ENCODE data around the gene NEUROG2.
"Not testable (repeated sequence)": the region's sequence is repeated elsewhere in the genome, so short reads cannot be mapped to it uniquely, and the experiment has no call there.

Gene NEUROG2

DNA sequence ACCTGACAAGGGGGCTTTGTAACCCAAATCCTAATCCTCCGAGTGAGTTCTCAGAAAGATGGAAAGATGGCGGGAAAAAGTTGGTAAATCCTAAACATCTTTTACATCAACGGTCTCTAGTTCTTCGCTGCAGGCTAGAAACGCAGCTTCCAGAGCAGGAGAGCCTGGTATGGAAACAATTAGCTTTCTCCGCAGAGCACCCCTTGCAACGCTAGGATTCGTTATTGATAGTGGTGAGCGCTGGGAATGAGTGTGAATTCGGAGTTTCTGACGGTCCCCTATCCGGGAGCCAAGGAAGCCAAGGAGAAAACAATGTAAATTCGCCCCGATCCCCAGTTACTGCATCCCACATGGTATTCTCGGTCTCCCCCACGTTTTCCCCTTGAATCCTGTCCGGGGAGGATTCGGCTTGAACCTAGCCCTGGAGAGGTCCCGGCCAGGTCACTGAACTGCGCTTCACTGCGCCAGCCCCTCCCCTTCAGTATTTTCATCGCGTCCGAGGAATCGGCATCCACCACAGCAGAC, 4.7 kb upstream of the NEUROG2 start:
- no peak for DNase-seq

DNA sequence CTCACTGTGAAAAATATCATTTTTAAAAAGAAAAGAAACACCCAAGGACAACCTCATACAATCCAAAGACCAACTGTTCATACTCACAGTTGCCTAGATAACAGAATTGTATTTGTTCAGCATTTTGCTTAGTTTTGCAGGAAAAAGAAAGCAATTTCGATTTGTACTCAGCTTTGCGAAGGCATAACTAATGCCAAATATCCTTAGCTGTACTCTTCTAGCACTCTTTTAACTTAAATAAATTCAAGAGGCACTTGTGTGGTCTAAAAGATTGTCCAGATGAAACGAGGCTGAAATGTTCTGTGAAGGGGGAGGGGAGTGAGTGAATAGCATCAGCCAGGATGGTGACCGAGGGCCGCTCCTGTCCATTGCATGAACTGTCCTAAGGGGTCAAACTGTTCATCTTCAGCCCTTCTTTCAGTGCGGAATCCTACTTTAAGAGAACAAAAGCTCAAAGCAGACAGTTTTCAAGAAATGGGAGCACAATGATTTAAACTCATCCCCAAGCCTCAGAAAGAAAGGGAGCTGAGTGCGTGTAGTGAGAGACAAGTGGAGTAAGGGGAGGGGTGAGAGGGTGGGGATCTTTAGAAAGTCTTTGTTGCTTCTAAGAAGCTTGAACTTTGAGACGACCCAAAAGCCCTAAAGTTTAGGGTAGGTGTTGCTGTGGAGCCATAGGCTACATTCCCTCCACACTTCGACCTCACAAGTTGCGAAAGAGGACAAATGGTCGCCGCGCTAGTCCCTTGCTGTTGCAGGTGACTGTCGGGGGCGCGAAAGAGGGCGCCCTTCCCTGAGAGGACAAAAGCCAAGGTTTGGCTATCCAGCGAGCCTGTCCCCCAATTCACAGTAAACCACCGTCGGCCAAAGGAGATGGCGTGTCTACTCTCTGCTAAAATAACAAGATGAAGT, 4.0 kb upstream of the NEUROG2 start:
- DNase-seq: no peak

DNA sequence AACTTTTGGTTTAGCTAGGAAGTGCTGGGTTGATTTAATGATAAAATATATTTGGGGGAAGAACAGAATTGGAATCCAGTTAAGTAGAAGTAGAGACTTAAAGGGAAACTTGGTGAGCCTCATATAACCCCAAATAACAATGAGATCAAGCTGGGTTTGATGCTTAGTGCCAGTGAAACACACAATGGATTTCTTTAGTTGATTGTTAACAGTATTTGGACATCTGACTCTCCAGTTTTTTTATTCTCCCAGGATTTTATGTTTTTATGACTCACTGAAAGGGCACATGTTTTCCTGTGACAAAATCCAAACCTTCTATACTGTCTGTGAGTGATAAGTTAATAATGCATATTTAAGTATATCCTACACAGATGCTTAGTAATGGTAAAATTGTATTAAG, 2.7 kb upstream of the NEUROG2 start:
- DNase-seq: no peak

DNA sequence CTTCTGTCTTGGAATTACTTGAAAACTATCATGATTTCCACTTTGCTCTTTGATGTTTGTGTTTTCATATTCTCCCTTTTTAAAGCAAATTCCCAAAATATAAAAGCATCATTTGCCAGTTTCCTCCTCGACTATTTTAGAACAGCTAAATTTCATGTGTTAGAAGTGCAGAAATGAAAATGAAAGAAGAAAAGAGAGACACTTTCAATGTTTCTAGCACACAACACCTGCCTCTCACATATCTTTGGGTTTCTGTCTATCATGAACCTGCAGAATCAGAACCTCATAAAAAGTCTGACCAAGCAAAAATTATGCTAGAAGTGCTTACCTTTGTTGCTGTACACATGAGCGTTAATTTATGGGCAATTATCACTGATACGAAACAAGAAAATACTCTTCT, 1.9 kb upstream of the NEUROG2 start:
- DNase-seq: no peak

DNA sequence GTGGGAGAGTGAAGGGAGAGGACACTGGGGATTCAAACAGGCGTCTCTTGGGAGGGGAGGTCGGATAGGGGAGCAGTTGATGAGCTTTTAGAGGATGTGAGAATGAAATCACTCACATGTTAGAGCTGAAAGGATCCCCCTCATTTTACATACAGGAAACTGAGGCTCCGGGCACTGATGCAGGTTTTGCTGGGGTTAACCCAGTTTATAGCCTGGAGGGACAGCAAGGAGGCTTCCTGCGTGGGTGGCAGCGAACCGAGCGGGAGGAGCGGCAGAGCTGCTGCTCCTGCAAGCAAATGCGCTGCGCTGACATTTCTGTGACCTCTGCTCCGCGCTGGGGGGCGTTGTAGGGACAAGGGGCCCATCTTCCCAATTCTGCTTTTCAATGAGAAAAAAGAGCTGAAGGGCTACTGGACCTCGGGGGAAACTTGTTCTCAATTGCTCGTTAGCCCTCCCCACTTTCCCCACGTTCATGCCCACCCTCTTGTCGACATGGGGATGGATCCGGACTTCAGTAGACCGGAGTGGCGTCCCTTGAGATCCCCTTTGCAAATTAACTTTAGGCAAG, 1.2 kb upstream of the NEUROG2 start:
- DNase-seq: no peak

DNA sequence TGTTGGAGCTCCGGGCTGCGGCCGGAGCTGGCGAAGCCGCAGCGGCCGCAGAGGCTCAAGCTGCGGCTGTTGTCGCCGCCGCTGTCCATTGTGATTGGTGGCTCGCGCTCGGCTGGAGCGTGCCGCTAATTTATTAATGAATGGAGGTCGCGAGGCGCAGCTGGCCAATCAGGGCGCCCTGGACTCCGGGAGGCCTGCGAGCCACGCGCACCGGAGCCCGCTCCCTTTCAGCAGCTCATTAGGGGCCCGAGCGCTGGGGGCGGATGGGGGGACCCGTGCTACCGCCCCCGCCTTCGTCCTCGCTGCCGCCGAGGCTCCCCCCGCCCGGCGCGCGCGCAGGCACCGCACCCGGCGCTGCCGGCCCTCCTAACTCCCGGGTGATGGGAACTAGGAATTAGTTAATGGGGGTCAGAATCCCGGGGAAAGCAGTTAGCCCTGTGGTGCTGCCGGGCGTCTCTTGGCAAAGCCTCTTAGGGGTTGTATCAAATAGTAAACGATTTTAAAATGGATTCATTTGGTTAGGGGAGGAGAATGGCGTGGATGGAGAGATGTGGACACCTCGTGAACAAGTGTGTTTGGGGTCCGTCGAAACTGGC, 589 bp upstream of the NEUROG2 start:
- no peak for DNase-seq

DNA sequence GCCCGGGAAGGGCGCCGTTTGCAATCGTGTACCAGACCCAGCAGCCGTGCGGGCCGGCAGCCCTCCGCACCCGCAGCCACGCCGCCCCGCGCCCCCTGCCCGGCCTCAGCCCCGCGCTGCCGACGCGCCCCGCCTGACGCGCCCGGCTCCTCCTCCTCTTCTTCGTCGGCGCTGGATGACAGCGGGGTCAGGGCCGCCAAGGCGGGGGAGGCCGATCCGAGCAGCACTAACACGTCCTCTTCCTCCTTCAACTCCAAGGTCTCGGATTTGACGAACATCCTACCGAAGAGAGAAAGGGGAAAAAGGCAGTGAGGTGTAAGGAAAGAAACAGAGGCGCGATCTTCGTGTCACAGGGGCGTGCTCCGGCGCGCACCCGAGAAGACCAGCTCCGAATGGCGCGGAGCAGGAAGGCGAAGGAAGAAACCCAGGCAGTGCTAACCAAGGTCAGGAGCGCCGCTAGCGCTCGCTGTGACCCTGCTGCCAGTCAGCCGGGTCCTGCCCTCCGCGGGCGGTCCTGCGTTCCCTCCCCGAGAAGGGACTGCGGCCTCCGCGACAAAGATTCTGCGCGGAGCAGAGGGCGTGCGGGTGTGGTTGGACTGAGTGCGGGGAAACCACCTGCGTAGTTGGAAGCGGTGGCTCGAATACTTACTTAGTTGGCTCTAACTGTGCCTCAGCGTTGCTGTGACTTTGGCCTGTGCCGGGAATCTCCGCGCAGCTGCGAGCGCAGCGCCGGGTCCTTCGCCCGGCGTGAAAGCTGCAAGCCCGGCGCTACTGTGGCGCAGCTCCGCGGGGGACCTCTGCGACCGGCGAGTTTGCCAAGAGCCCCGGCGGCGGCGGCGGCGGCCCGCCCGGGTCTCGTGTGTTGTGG, 548 bp downstream of the NEUROG2 start:
- DNase-seq: no peak

DNA sequence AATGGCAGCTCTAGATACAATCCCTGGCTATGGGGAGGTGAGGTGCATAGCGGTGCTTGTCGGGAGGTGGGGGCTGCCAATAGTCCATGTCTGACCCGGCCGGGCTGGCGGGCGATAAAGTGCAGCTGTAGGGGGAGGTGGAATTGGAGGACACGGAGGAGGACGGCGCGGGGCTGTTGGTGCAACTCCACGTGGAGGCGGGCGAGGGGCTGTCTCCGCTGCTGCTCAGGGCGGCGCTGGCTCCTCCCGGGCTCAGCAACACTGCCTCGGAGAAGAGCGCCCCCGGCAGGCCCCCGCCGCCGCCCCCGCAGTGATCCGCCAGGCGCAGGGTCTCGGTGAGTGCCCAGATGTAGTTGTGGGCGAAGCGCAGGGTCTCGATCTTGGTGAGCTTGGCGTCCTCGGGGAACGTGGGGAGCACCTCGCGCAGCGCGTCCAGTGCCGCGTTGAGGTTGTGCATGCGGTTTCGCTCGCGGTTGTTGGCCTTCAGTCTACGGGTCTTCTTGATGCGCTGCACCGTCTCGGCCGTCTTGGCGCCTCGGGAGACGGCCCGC, 1.3 kb downstream of the NEUROG2 start:
- DNase-seq: no peak

DNA sequence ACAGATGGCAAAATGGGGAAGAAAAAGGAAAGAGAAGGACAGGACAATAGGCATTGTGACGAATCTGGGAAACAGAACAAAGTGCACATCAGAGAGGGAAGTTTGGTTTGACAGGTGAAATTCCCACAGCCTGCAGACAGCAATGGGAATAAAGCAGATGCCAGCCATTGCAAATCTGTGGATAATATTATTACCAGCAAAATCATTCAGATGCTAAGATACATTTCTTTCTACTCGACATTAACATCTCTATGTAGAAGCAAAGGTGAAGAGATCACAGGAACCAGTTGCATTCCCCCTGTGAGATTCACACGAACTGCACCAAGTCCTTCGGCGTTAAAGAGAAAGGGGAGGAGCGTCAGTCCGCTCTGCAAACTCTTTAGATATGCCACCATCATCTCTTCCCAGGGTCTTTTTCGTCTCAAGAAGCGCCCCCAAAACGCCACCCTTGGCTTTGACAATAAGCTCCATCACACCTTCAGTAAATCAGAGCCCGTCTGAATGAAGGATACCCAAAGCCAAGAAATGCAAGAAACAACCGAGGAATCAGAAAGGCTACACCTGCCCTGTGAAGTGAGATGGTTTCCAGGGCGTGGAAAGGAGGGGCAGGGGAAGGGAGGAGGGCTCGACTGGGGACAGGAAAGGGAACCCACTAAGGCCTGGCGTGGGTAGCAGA, 1.9 kb downstream of the NEUROG2 start:
- DNase-seq: no peak

DNA sequence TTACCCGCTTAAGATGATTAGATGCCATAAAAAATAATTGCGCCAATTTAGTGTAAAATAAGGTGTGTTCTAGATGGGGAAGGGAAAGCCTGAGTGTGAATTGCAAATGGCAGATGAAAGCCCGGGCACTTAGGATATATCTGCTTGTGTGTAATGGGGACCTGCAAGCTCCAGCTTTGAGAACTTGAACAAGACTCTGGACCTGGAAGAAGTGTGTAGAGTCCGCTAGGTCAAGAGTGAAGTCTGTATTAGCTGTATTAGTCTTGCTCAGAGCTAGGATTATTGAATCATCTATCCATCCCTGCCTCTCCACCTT, 4.2 kb downstream of the NEUROG2 start:
- no peak for DNase-seq

DNA sequence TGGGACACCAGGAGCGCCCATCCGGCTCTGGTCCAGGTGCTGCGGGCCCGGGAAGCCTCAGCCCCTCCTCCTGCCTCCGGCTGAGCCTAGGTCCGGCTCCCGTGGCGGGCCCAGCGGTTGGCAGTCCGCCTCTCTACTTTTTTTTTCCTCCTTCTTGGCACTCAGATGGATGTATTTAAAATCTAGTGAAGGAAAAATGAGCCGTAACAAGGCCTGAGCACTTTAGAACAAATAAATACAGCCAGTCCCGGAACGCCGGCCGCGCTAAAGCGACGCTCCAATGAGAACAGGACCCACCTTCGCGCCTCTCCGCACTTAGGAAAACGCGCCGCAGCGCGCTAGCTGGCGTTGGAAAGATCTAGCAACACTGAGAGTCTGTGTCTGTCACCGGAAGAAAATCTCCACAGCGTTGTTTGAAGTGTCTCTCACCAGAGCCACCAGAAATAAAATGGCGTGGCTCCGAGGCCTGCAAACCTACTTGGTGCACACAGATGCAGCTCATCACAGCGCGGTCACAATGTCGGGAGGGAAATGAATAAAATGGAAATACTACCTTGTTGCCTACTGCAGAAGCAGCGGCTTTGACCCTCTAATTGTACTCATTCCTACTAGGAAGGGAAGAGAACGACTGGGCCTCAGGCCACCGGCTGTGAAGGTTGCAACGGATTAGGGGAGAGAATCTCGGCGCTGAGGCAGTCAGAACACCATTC, 4.7 kb downstream of the NEUROG2 start:
- DNase-seq: no peak

DNA sequence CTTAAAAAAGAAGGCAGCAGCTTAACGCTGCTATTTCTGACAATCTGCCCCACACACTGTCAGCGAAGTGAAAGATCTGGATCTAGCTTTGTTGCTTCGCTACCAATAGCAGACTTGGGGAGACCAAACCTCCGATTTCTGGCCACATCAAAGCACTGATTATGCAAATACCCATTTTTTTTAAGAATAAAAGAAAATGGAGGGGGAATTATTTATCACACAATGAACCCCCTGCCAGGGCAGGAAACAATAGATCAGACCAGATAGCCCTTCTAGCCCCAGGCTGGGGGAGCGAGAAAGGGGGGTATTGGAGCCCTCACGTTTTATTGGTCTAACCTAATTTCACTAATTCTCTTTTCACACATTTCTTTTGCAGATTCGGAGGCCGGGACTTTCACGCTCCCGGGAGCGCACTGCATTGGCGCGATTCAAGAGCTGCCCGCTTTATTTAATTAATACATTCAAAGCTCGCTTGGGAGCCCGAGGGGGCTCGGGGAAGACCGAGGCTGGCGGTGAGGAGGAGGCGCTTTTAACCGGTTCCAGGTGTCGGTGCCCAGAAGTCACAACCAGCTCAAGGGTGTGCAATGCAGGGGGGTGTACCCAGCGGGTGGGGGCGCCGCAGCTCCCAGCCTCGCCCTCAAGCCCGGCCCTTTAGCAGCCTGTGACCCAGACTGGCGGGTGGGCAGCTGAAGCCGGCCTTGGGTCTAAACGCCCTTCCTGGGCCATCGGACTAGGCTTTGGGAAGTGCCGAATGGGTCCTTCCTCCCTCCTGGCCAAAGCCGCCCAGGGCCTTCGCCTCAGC, 5.5 kb downstream of the NEUROG2 start:
- no peak for DNase-seq

DNA sequence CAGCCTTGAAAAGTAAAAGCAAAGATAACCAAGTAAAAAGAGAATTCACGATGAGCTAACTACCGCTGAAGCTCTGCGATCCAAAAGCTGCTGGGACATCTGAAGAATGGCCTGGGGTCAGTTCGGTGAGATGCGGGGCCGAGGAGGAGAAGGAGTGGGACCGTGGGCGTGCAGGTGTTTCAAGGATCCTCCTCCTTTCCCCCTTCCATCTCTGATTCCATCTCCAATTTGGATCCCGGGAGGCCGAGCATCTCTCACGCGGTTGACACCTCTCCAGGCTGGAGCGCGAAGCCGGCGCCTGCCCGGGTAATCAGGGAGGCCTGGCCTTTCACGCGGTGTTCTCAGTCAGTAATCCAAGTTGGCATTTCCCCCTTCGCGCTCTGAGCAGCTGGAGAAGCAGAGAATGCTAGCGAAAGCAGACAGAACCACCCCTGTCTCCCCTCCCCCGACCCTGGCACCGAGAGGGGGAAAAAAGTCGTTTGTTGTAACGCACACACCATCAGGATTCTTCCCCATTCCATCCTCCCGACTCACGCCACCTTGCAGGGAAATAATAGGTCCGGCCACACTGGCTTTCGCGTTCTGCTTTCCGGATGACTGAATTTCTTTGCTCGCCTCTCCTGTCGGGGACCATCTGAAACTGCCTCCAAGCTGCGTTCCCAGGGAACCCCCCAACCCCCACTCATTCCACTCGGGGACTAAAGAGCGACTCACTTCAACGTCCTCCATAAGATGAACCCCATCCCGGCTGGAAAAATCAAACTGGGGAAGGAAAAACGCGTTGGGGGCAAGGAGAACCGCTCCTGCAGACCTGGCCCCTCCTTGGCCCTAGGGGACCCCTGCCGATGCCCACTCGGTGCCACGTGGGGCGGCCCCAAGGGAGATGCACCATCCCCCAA, 6.5 kb downstream of the NEUROG2 start:
- no peak for DNase-seq

DNA sequence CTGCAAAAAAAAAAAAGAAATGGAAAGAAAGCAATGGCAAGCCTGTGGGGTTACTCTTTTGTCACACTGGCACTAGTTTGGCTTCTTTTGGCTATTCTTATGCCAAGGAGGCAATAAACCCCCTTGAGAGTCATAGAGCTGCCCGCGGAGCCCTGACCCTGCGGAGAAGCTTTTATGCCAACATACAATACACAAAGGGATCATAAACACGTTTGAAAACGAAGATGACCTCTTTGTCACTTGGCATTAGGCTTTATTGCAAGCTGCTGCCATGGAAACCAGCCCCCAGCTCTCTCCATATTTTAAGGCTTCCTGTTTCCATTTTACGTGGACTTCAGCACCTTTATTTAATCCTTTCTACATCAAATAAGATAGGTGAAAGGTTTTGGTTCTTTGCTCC, 7.6 kb downstream of the NEUROG2 start:
- DNase-seq: no peak

DNA sequence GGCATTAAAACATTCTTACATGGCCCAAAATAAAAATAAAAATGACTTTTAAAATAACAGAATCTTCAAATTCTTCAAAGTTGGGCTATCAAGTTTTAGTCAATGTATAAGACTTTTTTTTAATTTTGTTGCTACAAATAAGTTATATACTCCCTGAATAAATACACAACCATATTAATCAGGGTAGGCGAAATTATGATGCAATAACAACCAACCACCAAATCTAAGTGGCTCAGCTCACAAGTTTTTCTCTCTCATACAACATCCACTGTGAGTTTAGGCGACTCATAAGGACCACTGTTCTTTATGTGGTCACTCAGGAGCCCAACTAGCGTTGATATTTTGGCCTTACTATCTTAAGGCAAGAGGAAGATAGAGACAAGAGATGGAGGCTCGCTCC, 11.2 kb downstream of the NEUROG2 start:
- DNase-seq: no peak

DNA sequence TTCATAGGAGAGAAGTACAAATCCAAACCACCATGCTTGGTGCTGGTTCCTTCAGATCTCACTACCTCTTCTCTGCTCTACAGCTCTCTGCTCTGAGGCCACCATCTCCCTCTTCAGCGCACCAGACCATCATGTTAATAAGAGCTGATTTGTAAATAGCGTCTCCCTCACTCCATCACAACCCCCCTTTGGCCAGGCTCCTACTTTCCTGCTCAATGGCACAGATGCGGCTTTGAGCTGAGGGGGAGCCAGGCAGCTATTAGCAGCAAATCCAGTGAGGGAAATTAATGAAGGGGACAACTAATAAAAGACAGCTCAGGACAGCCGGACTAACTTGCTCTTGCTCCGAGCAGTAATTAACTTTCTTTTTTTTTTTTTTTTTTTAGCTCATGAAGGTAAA, 13.1 kb downstream of the NEUROG2 start:
- no peak for DNase-seq

DNA sequence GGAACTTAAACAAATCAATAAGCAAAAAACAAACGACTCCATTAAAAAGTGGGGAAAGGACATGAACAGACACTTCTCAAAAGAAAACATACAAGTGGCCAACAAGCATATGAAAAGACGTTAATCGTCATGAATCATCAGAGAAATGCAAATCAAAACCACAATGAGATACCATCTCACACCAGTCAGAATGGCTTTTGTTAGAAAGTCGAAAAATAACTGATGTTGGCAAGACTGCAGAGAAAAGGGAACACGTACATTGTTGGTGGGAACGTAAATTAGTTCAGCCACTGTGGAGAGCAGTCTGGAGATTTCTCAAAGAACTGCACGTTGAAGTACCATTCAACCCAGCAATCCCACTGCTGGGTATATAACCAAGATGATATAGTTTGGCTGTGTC, 23.7 kb downstream of the NEUROG2 start:
- DNase-seq: no peak

DNA sequence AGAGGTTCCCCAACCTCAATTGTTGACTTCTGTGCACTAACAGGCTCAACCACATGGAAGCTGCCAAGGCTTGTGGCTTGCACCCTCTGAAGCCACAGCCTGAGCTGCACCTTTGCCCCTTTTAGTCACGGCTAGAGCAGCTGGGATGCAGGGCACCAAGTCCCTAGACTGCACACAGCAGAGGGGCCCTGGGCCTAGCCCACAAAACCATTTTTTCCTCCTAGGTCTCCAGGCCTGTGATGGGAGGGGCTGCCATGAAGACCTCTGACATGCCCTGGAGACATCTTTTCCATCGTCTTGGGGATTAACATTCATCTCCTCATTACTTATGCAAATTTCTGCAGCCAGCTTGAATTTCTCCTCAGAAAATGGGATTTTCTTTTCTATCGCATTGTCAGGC, 25.2 kb downstream of the NEUROG2 start:
- DNase-seq: not testable (repeated sequence)

DNA sequence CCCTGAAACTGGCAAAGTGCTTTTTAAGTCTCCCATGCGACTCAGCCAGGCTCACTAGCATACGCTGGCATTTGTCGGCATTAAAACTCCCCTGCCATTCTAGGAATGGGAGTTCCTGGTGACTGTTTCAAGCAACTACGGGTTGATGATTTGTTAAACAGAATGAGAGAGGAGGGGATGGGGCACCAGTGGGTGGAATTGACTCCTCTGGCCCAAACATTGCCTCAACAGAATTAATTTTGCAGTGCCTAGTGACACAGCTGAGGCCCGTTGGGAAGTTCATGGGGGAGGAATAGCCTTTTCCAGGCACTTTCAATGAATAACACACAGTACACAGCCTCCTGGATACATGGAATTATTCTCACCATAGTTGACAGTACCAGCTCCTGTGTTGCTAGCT, 30.1 kb downstream of the NEUROG2 start:
- no peak for DNase-seq

DNA sequence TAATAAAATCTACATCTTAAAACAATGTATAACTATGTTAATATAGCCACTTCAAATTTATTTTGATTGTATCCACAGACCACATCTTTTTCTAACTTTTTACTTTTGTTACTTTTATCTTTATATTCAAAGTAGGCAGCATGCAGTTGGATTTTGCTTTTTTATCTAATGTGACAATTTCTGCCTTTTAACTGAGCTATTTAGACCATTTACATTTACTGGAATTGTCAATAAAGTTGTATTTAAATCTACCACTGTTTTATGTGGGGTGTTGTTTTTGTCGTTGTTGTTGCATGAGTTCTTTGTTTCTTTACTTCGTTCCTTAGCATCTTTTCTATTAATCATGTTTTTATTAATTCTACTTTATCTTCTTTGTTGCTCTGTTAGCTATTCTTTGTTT, 42.0 kb downstream of the NEUROG2 start:
- no peak for DNase-seq

Data from activated CD4-positive, alpha-beta T cell treated with anti-CD3 and anti-CD28 coated beads, Interleukin-2, amount 50 U/mL, for 1 hour (primary cell).